Trophoblast cell (in vitro differentiated cells and primary cell): ENCODE data around the gene ELAVL1.

Experiments used
- DNase-seq, 2 donors: peaks; one replicate each; pipeline ENCODE4 v3.0.0-alpha.2; 2016
- H2AFZ ChIP-seq: 2 replicates; pipeline ENCODE4 v1.6.1; 2013; ENCODE audit warnings: low read length, moderate library complexity, mild to moderate bottlenecking; ENCODE audit not compliant: insufficient read depth, poor library complexity
- H2AK5ac ChIP-seq: 2 replicates; pipeline ENCODE4 v1.6.1; 2013; ENCODE audit warnings: mild to moderate bottlenecking, low read length
- H2BK120ac ChIP-seq: 2 replicates; pipeline ENCODE4 v1.6.1; 2013; ENCODE audit warnings: low read length, mild to moderate bottlenecking, moderate library complexity; ENCODE audit not compliant: insufficient read depth, poor library complexity
- H2BK12ac ChIP-seq: 2 replicates; pipeline ENCODE4 v1.6.1; 2013; ENCODE audit warnings: mild to moderate bottlenecking, low read length, moderate library complexity
- H2BK5ac ChIP-seq: 2 replicates; pipeline ENCODE4 v1.6.1; 2013; ENCODE audit warnings: low read length, low read depth, moderate library complexity, mild to moderate bottlenecking; ENCODE audit not compliant: poor library complexity
- H3K14ac ChIP-seq: 2 replicates; pipeline ENCODE4 v1.6.1; 2013; ENCODE audit warnings: mild to moderate bottlenecking, low read length
- H3K18ac ChIP-seq: 2 replicates; pipeline ENCODE4 v1.6.1; 2013; ENCODE audit warnings: mild to moderate bottlenecking, low read length
- H3K23ac ChIP-seq: 2 replicates; pipeline ENCODE4 v1.6.1; 2013; ENCODE audit warnings: low read length
- H3K27ac ChIP-seq: 2 replicates; pipeline ENCODE4 v1.5.1; 2013; ENCODE audit warnings: low read depth, mild to moderate bottlenecking, inconsistent platforms, low read length, moderate library complexity
- H3K27me3 ChIP-seq: 2 replicates; pipeline ENCODE4 v1.6.1; 2013; ENCODE audit warnings: inconsistent platforms, mild to moderate bottlenecking, low read length, moderate library complexity; ENCODE audit not compliant: insufficient read depth
- H3K36me3 ChIP-seq, 2 experiments: 1 replicate in 1 of 2; 2 replicates in 1 of 2; pipeline ENCODE4 v1.6.1; 2013; ENCODE audit warnings: low read length in 2 of 2, mild to moderate bottlenecking in 2 of 2, moderate library complexity in 1 of 2; ENCODE audit not compliant: insufficient read depth in 2 of 2, control insufficient read depth in 1 of 2
- H3K4ac ChIP-seq: 2 replicates; pipeline ENCODE4 v1.6.1; 2013; ENCODE audit warnings: low read depth, mild to moderate bottlenecking, low read length, moderate library complexity
- H3K4me1 ChIP-seq, 2 experiments: 1 replicate in 1 of 2; 2 replicates in 1 of 2; pipeline ENCODE4 v1.6.1; 2013; ENCODE audit warnings: low read length in 2 of 2, mild to moderate bottlenecking in 2 of 2, moderate library complexity in 1 of 2; ENCODE audit not compliant: insufficient read depth in 2 of 2, control insufficient read depth in 1 of 2
- H3K4me2 ChIP-seq: 2 replicates; pipeline ENCODE4 v1.6.1; 2013; ENCODE audit warnings: inconsistent platforms, mild to moderate bottlenecking, low read length, moderate library complexity
- H3K4me3 ChIP-seq: 2 replicates; pipeline ENCODE4 v1.5.1; 2013; ENCODE audit warnings: mild to moderate bottlenecking, low read depth, low read length, inconsistent platforms
- H3K79me1 ChIP-seq: one replicate; pipeline ENCODE4 v1.6.1; 2013; ENCODE audit warnings: low read length
- H3K79me2 ChIP-seq: 2 replicates; pipeline ENCODE4 v1.6.1; 2013; ENCODE audit warnings: low read length, mild to moderate bottlenecking; ENCODE audit not compliant: control insufficient read depth, insufficient read depth, poor library complexity
- H3K9ac ChIP-seq: 2 replicates; pipeline ENCODE4 v1.6.1; 2013; ENCODE audit warnings: mild to moderate bottlenecking, low read length
- H3K9me3 ChIP-seq: 2 replicates; pipeline ENCODE4 v1.6.1; 2013; ENCODE audit warnings: low read depth, mild to moderate bottlenecking, control low read depth, inconsistent platforms, low read length; ENCODE audit not compliant: insufficient read depth
- H4K12ac ChIP-seq: 2 replicates; pipeline ENCODE4 v1.6.1; 2013; ENCODE audit warnings: low read depth, mild to moderate bottlenecking, low read length, moderate library complexity
- H4K8ac ChIP-seq: 2 replicates; pipeline ENCODE4 v1.6.1; 2013; ENCODE audit warnings: low read depth, mild to moderate bottlenecking, low read length, moderate library complexity
- H4K91ac ChIP-seq: one replicate; pipeline ENCODE4 v1.6.1; 2013; ENCODE audit warnings: low read depth, mild to moderate bottlenecking, low read length, moderate library complexity
- WGBS: extraction: QIAGEN DNeasy Blood & Tissue Kit; methylation state at CpG from one replicate; pipeline ENCODE4 v1.1.7; 2013; ENCODE audit warnings: missing lambda C conversion rate; ENCODE audit not compliant: insufficient read length, insufficient coverage; ENCODE audit errors: extremely low coverage; 5-methylcytosine and 5-hydroxymethylcytosine counted together

ELAVL1 gene

GRCh38 chr19:7925171-7925851 is 80.1 kb downstream of the ELAVL1 start:
- Histone ChIP-seq H4K12ac (no peak overlapping the region), H4K8ac (peak overlapping the region; percentile 12), H2AFZ (peak overlapping the region; percentile 40), H2AK5ac (no peak overlapping the region), H3K36me3 (peaks cover 26% of the 10 kb centered on the region in 2 experiments), H3K4me3 (peak overlapping the region; percentile 72), H3K4me1 (peaks cover 8 to 15% of the 10 kb centered on the region in 2 experiments), H4K91ac (no peak overlapping the region), H3K27me3 (no peaks in the 10 kb centered on the region), H2BK120ac (no peak overlapping the region), H3K23ac (no peak overlapping the region), H3K18ac (peak overlapping the region; percentile 54), H2BK12ac (no peak overlapping the region), H3K79me1 (peaks cover 3% of the 10 kb centered on the region), H3K9me3 (no peaks in the 10 kb centered on the region), H3K14ac (peak overlapping the region; percentile 14), H3K4ac (peak overlapping the region; percentile 18), H3K4me2 (peak overlapping the region; percentile 63), H3K9ac (peak overlapping the region; percentile 65), H3K27ac (no peak overlapping the region), H3K79me2 (peaks cover under 1% of the 10 kb centered on the region), H2BK5ac (no peak overlapping the region)
- peak; percentile 35 to 73 for DNase-seq
- WGBS, result no CpG with 5 or more reads among the region's 98 CpGs

GRCh38 chr19:7924651-7925170 is 80.7 kb downstream of the ELAVL1 start:
- Histone ChIP-seq H3K27me3 (no peaks in the 10 kb centered on the region), H3K9me3 (no peaks in the 10 kb centered on the region), H3K4me3 (no peak overlapping the region), H3K79me1 (peaks cover 4% of the 10 kb centered on the region), H3K14ac (no peak overlapping the region), H4K91ac (no peak overlapping the region), H3K23ac (no peak overlapping the region), H3K79me2 (peaks cover 2% of the 10 kb centered on the region), H2AFZ (no peak overlapping the region), H3K4me2 (peak overlapping the region; percentile 63), H3K27ac (no peak overlapping the region), H2BK12ac (no peak overlapping the region), H2BK5ac (no peak overlapping the region), H3K18ac (peak overlapping the region; percentile 10), H2BK120ac (no peak overlapping the region), H4K12ac (no peak overlapping the region), H3K9ac (no peak overlapping the region), H3K36me3 (peaks cover 24 to 25% of the 10 kb centered on the region in 2 experiments), H4K8ac (peak overlapping the region; percentile 21), H3K4ac (no peak overlapping the region), H2AK5ac (no peak overlapping the region), H3K4me1 (peaks cover 10 to 17% of the 10 kb centered on the region in 2 experiments)
- DNase-seq, result no peak
- no CpG with 5 or more reads among the region's 34 CpGs for WGBS

GRCh38 chr19:7924241-7924640 is 81.2 kb downstream of the ELAVL1 start:
- peaks cover 24 to 25% of the 10 kb centered on the region in 2 experiments for H3K36me3 ChIP-seq
- no peak overlapping the region for H4K91ac ChIP-seq
- no peak overlapping the region for H2AFZ ChIP-seq
- H4K12ac ChIP-seq, result no peak overlapping the region
- H4K8ac ChIP-seq, result no peak overlapping the region
- DNase-seq, result no peak
- no peak overlapping the region for H2BK12ac ChIP-seq
- no peaks in the 10 kb centered on the region for H3K27me3 ChIP-seq
- H3K4ac ChIP-seq, result no peak overlapping the region
- peaks cover 12 to 17% of the 10 kb centered on the region in 2 experiments for H3K4me1 ChIP-seq
- no peak overlapping the region for H3K23ac ChIP-seq
- H3K9ac ChIP-seq, result no peak overlapping the region
- peaks cover 4% of the 10 kb centered on the region for H3K79me1 ChIP-seq
- H3K79me2 ChIP-seq, result peaks cover 2% of the 10 kb centered on the region
- H3K4me2 ChIP-seq, result no peak overlapping the region
- H3K9me3 ChIP-seq, result no peaks in the 10 kb centered on the region
- H3K4me3 ChIP-seq, result no peak overlapping the region
- no peak overlapping the region for H2BK120ac ChIP-seq
- H3K27ac ChIP-seq, result no peak overlapping the region
- no CpG with 5 or more reads among the region's 12 CpGs for WGBS
- no peak overlapping the region for H2AK5ac ChIP-seq
- H3K18ac ChIP-seq, result no peak overlapping the region
- no peak overlapping the region for H3K14ac ChIP-seq
- no peak overlapping the region for H2BK5ac ChIP-seq

GRCh38 chr19:7923295-7924191 is 81.9 kb downstream of the ELAVL1 start:
- no peak overlapping the region for H4K8ac ChIP-seq
- peaks cover 24 to 25% of the 10 kb centered on the region in 2 experiments for H3K36me3 ChIP-seq
- no peak overlapping the region for H3K14ac ChIP-seq
- H3K18ac ChIP-seq, result no peak overlapping the region
- H3K23ac ChIP-seq, result no peak overlapping the region
- no peak overlapping the region for H2AK5ac ChIP-seq
- H3K4me3 ChIP-seq, result no peak overlapping the region
- no peak overlapping the region for H2BK120ac ChIP-seq
- H3K4me1 ChIP-seq, result peaks cover 8 to 13% of the 10 kb centered on the region in 2 experiments
- H3K79me1 ChIP-seq, result peaks cover 4% of the 10 kb centered on the region
- no peak overlapping the region for H2AFZ ChIP-seq
- peaks cover 2% of the 10 kb centered on the region for H3K27me3 ChIP-seq
- no peak overlapping the region for H4K12ac ChIP-seq
- no CpG with 5 or more reads among the region's 31 CpGs for WGBS
- no peak for DNase-seq
- no peak overlapping the region for H2BK5ac ChIP-seq
- H3K9ac ChIP-seq, result no peak overlapping the region
- no peak overlapping the region for H4K91ac ChIP-seq
- H3K4me2 ChIP-seq, result no peak overlapping the region
- H2BK12ac ChIP-seq, result no peak overlapping the region
- no peak overlapping the region for H3K27ac ChIP-seq
- H3K79me2 ChIP-seq, result peaks cover 2% of the 10 kb centered on the region
- H3K4ac ChIP-seq, result no peak overlapping the region
- peaks cover 2% of the 10 kb centered on the region for H3K9me3 ChIP-seq
